ELR (cell line): ENCODE data around the gene CCDC91.
A peak's percentile ranks its signal among the peaks of the same experiment; 100 is the strongest.
"Not testable (repeated sequence)": the region's sequence is repeated elsewhere in the genome, so short reads cannot be mapped to it uniquely, and the experiment has no call there.

Experiments
- DNase-seq: peaks from one replicate; pipeline ENCODE4 v3.0.0-alpha.2; 2015; ENCODE audit warnings: low read depth

CCDC91 gene

DNA sequence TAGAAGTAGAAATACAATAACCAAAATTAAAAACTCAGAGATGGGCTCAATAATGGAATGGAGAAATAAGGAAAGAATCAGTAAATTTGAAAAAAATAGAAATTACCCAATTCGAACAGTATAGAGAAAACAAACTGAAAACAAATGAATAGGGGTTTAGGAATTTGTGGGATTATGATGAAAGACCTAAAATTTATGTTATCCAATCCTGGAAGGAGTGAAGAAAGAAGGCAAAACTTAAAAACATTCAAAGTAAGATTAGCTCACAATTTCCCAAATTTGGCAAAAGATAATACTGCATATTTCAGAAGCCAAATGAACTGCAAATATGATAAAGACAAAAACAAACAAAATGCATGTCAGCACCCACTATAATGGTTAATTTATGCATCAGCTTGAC lies 177.1 kb downstream of the CCDC91 start:
- DNase-seq = no peak

DNA sequence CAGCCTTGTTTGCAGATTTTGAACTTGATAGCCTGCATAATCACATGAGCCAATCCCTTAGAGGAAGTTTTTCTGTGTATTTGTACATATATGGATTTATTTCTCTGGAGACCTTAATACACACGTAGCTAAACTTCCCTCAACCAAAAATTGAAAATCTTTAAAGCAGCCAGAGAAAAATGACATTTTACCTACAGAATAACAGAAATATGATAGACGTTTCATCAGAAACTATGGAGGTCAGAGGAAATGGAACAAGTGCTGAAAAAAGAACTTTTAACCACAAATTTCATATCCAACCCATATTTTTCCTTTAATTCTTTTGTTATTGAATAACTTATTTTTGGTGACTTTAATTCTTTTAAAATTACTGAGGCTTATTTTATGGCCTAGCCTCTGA lies 177.7 kb downstream of the CCDC91 start:
- DNase-seq = no peak

DNA sequence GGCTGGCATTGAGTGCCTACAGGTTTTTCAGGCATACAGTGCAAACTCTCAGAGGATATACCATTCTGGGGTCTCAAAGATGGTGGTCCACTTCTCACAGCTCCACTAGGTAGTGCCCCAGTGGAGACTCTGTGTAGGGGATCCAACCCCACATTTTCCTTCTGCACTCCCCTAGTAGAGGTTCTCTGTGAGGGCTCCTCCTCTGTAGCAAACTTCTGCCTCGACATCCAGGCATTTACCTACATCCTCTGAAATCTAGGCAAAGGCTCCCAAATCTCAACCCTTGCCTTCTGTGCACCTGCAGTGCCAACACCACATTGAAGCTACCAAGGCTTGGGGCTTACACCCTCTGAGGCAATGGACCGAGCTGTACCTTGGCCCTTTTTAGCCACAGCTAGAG lies 179.2 kb downstream of the CCDC91 start:
- DNase-seq = no peak

DNA sequence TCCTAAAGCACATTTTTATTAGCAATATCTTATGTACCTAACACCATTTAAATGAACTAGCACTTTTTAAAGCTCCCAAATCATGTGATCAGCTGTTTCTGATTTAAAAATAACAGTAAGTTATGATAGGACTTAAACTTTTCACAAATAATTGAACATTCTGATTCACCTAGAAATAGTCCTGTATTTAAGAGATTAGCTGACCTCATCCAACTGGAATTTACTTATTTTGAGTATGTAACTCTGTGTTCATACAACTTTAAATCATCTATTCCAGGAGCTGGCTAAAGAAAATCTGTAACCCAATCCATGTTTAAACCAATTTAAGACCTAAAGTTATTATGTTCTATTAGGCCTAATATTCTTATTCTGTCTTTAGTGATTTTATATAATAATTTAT lies 184.3 kb downstream of the CCDC91 start:
- DNase-seq = peak; percentile 50

DNA sequence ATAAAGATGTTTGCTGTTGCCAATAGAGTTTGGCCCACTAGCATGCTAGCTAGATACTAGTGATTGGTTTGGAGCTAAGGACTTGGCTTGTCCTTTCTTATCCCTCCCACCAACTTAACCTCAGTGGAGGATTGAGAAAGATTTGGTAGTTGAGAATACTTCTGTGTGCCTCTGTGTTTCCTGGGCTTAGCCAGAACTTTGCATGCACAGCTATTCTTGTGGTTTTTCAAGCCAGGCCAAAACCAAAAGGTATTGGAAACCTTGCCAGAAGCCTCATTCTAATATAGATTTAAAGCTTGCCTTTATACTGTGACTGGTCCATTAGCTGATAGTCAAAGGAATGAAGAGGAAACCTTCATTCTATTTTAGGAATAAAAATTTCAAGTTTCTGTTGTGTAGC lies 188.5 kb downstream of the CCDC91 start:
- DNase-seq = no peak

DNA sequence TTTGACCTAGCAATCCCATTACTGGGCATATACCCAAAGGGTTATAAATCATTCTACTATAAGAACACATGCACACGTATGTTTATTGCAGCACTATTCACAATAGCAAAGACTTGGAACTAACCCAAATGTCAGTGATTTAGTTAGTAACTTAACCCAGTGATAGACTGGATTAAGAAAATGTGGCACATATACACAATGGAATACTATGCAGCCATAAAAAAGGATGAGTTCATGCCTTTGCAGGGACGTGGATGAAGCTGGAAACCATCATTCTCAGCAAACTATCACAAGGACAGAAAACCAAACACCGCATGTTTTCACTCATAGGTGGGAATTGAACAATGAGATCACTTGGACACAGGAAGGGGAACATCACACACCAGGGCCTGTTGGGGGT lies 189.5 kb downstream of the CCDC91 start:
- DNase-seq = not testable (repeated sequence)

DNA sequence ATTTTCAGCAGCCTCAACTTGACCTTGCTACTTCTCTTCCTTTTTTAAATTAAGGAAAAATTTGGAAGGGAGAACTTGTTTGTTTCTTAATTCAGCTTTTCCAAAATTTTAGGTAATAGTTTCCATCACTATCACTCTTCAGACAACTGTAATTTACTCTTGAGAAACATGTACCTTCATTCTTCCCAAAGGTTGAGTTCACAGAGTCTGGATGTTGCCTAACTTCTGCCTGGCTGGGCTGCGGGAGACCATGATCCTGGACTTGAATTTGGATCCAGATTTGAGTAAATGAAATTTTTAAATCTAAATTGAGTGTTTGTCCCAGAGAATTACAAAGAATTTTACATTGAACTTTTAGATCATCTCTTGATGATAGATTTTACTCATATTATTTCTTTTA lies 193.1 kb downstream of the CCDC91 start:
- no peak for DNase-seq

DNA sequence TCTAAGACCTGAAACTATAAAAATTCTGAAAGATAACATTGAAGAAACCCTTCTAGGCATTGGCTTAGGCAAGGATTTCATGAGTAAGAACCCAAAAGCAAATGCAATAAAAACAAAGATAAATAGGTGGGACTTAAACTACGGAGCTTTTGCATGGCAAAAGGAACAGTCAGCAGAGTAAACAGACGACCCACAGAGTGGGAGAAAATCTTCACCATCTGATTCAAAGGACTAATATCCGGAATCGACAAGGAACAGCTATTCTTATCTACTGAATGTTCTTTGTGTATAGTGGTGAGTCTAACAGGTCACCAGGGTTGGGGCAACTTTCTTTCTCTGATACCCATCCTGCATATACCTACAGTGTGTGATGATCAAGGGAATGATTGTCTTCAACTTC lies 198.6 kb downstream of the CCDC91 start:
- no peak for DNase-seq

DNA sequence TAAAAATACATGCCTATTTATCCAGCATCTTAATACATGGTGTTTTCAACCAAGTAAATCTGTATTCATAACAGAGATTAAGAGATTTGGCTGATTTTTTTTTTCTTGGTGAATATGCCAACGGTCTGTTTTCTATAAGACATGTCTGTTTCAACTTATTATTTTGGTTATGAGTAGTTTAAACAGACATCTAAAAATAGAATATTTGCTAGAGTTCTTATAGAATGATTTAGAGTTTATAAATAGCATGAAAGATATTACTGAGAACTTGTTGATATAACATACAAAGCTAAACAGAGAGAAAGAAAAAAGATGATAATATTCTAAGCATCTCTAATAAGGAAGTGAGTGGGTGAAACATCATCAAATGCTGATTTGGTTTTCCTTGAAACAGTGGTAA lies 199.9 kb downstream of the CCDC91 start:
- DNase-seq = no peak

DNA sequence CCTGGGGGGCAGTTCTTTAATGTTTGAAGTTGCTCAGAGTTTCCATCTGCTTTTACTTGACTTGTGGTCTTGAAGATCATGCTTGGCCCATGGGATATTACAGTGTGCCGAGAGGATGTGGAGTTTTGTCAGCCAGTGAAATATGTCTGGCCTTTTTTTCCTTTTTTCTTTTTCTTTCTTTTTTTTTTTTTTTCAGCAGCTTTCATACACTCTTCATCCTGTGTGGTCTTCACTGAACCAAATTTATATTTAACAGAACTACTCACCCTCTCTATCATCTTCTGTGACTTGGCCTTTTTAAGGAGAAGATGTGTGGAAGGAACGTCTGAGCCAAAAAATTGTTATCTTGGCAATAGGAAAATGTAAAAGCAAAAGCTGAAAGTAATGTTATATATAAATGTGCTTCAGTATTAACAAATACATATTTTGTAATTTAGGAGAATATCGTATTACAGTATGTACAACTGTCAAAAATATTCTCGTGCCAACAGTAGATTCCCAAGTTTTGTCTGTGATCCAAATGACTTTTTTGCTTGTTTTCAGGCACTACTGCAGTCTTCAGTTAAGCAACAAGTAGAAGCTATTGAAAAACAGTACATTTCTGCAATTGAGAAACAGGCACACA lies 200.6 kb downstream of the CCDC91 start:
- no peak for DNase-seq

DNA sequence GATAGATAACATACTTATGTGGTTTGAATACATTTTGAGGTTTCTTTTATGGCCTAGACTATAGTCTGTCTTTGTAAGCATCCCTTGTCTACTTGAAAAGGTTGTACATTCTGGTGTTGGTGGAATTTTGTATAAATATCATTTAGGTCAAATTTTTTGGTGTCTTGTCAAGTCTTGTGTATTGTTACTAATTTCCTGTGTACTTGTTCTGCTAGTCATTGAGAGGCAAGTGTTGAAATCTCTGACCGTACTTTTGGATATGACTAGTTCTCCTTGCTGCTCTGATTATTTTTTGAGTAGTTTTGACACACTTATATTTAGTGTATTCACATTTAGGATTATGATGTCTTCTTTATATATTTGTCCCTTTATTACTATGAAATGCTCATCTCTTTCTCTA lies 219.6 kb downstream of the CCDC91 start:
- DNase-seq = peak; percentile 52

DNA sequence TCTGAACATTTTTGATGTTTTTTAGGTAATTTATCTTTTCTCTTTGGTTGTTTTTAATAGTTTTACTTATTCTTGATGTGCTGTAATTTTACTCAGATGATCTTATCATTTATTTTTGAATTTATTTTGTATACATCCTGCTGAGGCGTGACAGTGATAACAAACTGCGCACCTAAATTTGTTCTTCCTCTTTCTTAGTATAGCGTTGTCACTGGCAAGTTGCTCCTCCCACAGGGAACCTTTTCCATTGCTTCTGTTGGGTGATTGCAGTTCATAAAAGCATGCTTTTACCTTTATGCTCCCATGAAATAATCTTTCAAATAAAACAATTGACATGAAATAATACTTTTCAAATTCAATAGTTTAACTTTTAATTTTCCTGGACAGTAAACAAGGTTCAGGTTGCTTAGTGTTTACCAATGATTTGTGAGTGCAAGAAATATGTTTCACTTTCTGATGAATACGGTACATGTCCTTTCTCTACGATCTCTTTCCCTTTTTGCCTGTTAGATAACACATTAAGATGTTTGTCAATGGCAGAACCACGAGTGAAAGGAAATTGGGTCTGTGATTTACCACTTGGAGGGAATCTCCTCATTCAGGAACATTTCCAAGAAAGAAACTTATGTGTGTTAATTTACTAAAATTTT lies 223.3 kb downstream of the CCDC91 start:
- DNase-seq = no peak

DNA sequence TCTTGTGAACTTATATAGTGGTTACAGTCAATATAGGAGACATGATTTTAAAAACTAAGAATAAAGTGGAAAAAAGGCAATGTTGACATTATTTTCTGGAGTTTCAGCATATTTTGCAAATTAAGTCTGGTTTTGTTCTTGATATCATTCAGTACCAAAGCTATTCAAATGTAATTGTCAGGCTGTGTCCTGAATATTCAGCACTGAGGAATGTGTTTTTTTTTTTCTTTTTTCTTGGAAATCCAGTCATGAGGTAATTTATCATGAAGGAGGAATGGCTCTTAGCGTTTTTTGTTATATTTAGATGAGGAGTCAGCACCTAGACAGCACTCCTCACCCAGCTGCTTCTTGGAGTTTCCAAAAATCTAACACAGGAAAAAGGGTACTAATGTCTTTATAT lies 225.5 kb downstream of the CCDC91 start:
- peak; percentile 83 for DNase-seq

DNA sequence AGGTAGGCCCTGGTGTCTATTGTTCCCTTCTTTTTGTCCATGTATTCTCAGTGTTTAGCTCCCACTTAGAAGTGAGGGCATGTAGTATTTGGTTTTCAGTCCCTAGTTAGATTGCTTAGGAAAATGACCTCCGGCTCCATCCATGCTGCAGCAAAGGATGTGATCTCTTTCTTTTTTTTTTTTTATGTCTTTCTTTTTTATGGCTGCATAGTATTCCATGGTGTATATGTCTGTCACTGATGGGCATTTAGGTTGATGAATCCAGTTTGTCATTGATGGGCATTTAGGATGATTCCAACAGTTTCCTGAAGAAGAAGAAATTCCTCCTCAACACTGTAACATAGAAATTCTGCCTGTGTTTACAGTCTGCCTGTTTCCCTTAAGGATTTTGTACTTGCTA lies 231.1 kb downstream of the CCDC91 start:
- no peak for DNase-seq

DNA sequence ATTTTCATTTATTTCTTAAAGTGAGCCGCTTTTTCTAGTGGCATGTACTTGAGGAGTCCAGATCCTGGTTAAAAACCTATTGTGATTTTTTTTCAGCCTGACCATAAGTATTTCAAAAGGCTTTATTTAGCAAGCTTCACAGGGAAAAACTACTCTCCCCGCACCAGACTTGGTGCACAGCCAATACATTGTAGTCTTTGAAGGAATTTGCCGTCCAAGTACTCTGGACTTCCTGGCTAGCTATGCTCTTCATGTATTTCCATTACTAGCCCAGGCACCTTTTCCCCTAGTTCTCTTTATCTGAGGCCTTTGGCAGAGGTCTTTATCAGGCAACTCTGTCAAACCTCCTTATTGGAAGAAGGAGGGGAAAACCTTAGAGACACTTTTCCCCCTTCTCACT lies 234.7 kb downstream of the CCDC91 start:
- DNase-seq = no peak

DNA sequence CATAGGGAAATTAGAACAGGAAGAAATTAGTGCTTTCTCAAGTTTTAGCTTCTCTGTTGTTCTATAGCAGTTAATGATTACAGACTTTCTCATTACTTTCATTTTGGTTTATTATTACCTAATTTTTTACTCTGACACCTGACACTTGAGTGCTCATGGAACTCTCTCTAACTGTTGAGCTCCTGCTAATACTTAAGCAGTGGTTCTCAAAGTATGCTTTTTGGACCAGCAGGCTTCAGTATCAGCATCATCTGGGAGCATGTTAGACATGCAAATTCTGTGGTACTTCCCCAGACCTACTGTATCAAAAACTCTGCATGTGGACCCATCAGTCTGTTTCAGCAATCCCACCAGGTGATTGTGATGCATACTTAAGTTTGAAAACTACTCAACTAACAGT lies 235.3 kb downstream of the CCDC91 start:
- DNase-seq = no peak

DNA sequence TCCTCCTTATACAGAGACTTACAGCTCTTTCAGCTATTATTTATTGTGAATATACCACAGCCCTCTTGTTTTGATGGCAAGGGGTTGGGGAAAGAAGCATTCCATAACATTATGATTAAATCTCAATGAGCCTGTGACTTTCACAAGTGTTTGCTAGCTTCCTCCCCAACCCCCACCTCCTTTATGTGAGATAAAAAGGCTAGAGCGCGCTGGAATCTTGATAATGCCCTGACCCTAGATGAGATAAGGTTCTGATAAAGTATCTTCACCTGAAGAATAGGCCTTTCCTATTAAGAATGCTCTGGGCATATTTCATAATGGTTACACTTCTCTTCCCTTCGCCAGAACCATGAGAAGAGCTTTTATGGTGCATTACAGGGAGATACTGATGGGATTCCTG lies 236.8 kb downstream of the CCDC91 start:
- DNase-seq = no peak

DNA sequence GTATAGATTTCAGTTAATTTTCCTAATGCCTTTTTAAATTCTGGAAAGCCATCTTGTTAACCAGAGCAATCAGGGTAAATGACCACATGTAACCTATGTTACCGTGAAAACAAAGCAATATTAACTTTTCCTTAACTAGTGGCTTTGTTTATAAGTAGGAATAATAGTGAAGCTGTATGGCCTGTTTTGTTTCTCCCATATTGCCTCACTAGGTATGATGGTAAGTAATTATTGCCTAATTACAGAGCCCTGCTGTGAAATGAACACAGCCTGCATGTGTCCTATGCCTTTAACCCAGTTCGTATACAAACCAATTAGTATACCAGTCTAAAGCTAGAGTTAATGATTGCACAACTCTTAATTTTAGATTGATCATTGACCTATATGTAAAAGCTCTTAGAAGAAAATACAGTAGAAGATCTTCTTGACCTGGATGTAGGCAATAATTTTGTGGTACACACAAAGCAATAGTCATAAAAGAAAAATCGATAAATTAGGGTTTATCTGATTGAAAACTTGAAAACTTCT lies 249.9 kb downstream of the CCDC91 start:
- DNase-seq = no peak

DNA sequence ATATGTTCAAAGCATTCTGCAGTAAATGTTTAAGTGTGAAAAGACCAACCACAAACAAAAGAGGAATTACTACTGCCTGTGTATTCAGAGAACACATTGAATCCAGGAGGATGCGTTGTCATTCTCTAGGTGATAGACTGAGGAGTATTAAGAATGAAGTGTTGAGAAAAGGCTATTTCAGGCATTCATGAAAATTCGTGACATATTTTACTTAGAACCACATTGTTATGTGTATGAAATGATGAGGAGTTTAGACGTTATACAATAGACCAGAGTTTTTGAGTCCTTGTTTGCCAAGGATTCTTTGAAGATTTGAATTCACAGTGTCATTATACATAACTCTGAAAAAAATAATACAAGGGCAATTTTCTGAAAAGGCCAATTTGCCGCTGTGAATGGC lies 251.8 kb downstream of the CCDC91 start:
- no peak for DNase-seq

DNA sequence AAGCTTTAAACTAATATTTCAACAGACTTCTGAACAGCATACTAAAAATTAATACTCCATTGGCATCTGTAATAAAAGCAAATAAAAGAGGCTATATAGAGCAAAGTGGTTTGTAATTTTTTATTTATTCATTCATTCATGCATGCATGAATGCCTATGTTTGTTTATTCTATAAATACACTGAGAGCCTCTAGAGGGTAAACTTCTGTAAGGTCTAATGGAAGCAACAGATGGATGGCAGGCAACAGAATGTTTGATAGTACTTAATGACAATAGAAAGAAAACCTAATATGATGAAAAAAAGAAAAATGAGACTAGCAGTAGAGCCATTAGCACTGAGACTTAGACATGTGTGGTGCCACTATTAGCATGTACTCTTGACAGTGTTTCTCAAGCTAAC lies 253.1 kb downstream of the CCDC91 start:
- no peak for DNase-seq

DNA sequence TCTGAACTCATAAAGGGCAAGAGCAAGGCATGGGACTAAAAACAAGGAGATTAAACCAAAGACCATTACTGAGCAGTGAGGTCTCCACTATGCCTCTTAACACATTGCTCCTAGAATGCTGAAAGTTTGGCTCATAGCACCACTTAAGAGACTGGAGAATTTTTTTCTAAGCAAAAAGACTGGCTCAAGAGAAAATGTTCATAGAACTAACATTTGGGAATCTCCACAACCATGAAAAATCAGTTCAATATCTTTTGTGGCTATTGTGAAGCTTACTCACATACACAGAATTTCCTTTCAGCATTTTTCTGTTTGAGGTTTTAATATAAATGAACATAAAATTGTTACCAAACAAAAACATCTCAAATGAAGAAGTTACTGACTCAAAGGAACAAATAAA lies 255.8 kb downstream of the CCDC91 start:
- DNase-seq = no peak

DNA sequence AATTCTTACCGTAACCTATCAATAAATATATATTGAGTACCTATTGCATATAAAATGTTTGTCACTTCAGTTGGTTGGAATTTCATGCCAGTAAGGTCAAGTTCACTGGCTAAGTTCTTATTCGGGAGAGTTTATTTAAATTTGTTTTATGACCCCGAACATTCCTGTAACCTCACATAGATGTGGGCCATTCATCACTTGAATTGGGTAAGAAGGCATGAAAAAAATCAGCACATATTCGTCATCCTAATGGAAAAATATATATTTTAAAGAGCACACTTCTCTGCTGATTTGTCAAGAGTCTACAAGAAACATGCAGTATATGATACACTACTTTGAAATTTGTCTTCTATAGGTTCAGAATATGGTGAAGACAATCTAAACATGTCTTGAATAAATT lies 263.4 kb downstream of the CCDC91 start:
- DNase-seq = no peak

DNA sequence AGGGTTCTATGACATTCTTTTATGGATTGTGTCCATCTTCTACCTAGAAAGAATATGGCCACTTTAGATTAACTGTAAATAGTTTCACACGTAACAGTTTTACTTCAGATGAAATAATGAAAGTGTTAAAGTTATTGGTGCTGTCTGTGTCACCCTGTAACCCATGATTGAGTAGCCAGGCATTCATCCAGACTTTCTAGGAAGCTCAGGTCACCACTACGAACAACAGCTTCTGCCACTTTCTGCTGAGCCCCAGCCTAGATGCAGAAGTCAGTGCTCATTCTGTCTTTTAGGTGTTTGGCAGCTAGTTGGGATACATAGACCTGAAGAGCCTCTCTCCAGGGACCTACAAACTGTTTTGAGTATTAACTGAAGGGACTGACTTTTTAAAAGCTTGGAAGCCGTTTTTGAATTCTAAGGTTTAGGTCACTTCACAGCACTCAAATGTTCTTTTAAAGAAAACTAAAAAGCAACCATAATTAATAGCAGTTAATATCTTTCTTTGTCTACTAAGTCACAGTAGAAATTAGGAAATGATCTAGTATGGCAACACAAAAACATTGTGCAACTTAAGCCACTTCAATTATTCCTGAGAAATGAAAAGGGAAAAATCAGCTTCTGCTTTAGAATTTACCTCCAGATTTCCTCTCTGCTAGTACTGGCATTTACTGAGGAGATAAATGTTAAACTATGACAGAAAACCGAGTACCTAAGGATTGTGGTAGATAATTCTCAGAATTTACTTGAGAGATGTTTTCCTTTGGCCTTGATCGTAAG lies 266.9 kb downstream of the CCDC91 start:
- DNase-seq = no peak
